ENCODE results near the gene GP1BB.

Gene GP1BB

GRCh38 chr22:19742160-19743066 is 19.1 kb downstream of the GP1BB start:
- DNase-seq (ENCODE audit: low spot score), result no peak

GRCh38 chr22:19743081-19743480 is 19.7 kb downstream of the GP1BB start:
- DNase-seq (ENCODE audit: low spot score), result no peak

DNA sequence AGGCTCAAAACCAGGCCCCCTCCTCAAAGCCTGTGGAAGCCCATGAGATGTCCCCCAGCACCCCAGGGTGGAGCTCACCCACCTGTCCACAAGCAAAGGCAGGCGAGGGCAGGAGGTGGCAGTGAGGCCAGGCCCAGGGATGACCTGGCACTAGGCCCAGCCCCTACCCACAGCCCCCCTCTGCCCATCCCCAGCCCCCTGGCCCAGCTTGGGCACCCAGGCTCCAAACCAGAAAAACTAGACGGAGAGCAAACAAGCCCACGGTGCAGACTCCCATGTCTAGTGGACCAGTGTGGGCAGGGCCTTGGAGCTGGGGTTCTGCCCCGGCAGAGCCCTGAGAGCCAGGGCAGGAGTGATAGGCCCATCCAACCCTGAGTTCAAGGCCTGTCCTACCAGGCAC is 20.3 kb downstream of the GP1BB start:
- DNase-seq (ENCODE audit: low spot score), result no peak

GRCh38 chr22:19744350-19745006 is 21.1 kb downstream of the GP1BB start:
- no peak for DNase-seq (ENCODE audit: low spot score)

- no peak for DNase-seq (ENCODE audit: low spot score)
These were observed 22.1 kb downstream of the GP1BB start for GRCh38 chr22:19745155-19746101.

DNA sequence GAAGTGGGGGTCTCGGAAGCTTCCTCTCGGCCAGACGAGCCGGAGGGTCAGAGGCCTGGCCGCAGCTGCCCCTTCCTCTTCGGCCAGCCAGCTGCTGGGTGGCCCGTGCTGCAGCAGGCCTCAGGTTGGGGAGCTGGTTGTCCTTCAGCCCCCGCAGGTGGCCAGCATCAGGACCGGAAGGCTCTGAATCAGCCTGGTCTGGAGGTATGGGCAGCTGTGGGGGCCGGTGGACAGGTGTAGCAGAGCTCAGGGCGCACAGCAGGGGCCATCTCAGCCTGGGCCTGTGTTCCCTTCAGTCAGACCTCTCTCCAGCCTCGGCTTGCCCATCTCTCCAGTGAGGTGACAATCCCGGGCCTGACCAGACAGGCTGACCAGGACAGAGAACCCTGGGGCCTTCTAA is 23.4 kb downstream of the GP1BB start:
- no peak for DNase-seq (ENCODE audit: low spot score)

- no peak for DNase-seq (ENCODE audit: low spot score)
These were observed 24.2 kb downstream of the GP1BB start for GRCh38 chr22:19747551-19747950.

- DNase-seq (ENCODE audit: low spot score), result no peak
These were observed 24.8 kb downstream of the GP1BB start for GRCh38 chr22:19748139-19748538.

DNA sequence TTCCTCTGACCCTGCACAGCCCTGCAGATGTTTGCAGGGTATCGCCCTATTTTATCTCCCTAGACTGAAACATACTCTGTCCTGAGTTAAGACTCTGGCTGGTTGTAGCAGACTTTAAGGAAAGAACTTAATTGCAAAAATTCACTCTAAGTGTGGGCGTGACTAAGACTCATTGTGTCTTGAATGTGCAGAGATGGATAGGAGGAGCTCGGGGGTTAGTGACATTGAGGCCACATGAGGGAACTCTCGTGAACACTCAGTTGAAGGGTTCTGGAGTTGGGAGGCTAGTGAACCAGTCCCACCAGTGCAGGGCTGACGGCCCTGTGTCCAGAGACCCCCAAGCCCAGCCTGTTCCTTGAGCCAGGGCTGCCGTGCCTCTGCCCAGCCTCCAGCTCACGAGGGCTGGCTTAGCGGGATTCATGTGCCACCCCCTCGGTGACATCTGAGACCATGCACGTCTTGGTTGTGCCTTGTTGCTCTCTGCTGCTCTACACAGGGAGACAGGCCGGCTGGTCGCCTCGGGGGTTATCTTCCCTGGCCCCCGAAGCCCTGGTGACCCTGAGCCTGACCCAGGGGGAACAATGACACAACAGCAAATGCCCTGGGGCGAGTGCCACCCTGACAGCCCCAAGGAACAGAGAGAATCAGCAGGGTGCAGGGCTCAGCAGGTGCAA is 25.8 kb downstream of the GP1BB start:
- no peak for DNase-seq (ENCODE audit: low spot score)

DNA sequence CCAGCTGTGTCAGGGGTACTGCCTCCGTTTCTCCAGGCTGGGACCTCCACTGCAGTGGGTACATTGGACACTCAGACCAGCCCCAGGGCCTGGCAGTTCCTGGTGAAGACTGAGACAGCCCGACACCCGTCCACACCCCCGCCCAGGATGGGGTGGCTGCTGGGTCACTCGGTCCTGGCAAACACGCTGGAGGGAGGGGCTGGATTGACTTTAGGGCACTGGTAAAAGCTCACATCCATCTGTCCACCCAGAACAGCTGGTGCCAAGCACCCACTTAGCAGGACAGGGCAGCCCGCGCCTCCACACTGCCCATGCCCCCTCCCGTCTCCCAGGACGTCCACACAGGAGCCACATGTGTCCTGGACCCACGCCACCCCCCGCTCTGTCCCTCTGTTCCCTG is 26.5 kb downstream of the GP1BB start:
- no peak for DNase-seq (ENCODE audit: low spot score)

DNA sequence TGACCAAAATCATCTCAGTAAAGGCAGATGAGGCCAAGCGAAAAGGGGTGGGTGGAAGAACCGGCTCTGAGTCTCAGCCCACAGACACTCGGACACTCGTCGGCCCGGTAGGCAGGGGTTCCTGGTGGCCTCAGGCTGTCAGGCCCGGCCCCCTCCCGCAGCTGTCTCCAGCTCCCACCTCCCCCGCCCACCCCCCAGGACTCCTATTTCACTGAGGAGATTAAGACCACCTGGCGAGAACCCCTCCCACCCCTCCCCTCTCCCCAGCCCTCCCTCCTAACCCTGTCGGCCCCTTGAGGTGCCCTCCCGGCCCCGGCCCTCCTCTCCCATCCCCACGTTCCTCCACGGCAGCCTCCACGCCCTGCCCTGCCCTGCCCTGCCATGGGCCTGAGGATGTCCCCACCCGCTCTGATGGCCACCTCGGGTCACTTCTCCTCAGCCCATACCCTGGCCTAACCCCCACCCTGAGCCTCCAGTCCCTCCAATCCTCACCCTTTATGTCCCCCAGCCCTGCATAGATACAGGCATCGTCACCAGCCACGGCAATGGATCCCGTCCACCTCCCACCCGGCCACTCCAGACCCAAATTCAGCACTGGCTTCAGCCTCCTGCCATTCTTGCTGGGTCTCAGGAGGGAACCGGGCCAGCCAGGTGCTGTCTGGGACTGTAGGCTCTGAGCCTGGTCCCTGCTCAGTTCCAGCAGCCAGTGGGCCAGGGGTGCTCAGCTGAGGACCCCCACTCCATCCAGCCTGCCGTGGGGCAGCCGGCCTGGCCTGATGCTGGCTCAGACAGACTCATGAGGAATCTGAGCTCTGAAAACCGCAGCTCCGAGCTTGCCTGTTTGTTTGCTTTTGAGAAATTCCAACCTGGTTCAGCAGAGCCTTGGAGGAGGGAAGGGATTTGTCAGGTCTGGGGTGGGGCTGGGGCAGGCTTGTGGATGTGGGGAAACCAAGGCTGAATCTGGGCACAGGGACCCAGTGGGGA is 27.5 kb downstream of the GP1BB start:
- no peak for DNase-seq (ENCODE audit: low spot score)

GRCh38 chr22:19751497-19752245 is 28.3 kb downstream of the GP1BB start:
- no peak for DNase-seq (ENCODE audit: low spot score)

- DNase-seq (ENCODE audit: low spot score), result no peak
These were observed 29.9 kb downstream of the GP1BB start for GRCh38 chr22:19753090-19753842.

- no peak for DNase-seq (ENCODE audit: low spot score)
These were observed 30.8 kb downstream of the GP1BB start for GRCh38 chr22:19753996-19754700.

- DNase-seq (ENCODE audit: low spot score), result no peak
These were observed 31.4 kb downstream of the GP1BB start for GRCh38 chr22:19754701-19755144.

DNA sequence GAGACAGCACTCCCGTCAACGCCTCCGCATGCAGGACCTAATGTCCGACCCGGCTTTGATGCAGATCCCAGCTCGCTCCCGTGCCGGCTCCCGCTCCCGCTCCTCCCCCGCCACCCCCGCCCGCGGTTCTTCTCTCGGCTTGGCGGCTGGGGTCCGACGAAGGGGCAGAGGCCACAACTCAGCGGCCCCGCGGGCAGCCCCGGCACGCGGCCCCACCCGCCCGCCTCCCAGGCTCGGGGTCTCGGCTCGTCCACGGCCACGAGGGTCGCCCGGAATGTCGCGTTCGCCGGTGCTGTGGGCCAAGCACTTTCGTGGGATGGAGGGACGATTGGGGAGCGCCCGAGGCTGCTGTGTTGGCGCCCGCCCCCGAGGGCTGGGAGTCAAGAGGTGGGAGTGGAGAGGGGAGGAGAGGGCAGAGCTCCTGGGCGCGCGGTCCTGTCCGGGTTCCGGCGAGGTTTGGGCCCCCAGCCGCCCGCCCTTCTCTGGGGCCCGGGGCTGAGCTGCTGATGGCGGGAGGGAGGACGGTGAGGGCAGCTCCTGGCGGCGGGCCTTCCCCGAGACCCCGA is 31.9 kb downstream of the GP1BB start:
- DNase-seq (ENCODE audit: low spot score), result no peak

- no peak for DNase-seq (ENCODE audit: low spot score)
These were observed 32.5 kb downstream of the GP1BB start for GRCh38 chr22:19755722-19756287.

All from left forelimb (tissue), 1 donor.